ENCODE data around the gene FIG4.
"Not testable (repeated sequence)": the region's sequence is repeated elsewhere in the genome, so short reads cannot be mapped to it uniquely, and the experiment has no call there.

The FIG4 gene

DNA sequence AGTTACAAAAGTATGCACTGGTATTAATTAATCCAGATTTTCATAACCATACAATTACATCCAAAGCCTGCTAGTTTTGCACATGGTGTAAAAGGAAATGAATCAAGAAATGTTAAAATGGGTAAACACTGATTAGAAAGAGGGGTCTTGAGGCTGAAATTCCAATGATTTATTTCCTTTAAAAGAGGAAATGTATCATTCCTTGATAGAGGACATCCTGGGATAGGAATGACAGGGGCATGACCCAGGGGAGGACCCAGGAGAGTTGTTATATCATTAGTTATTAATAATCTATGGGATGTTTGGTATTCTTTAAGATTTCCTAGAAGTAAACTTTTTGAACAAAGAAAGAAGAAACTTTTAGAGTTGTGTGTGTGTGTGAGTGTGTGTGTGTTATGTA lies 18.3 kb upstream of the FIG4 start:
- Histone ChIP-seq H3K9ac (no peak overlapping the region), H3K27ac (no peak overlapping the region), H3K79me2 (no peaks in the 10 kb centered on the region), H3K4me2 (ENCODE audit: low read length) (no peak overlapping the region), H3K4me1 (no peaks in the 10 kb centered on the region), H3K9me3 (ENCODE audit: control insufficient read depth, low read length) (no peaks in the 10 kb centered on the region), H3K36me3 (ENCODE audit: control insufficient read depth, insufficient read depth, low read length) (no peaks in the 10 kb centered on the region), H3K27me3 (ENCODE audit: control insufficient read depth, insufficient read depth, low read length) (no peaks in the 10 kb centered on the region), H3K4me3 (ENCODE audit: low read depth, low read length) (no peak overlapping the region), H2AFZ (no peak overlapping the region)
- TF ChIP-seq, protein P1, sequence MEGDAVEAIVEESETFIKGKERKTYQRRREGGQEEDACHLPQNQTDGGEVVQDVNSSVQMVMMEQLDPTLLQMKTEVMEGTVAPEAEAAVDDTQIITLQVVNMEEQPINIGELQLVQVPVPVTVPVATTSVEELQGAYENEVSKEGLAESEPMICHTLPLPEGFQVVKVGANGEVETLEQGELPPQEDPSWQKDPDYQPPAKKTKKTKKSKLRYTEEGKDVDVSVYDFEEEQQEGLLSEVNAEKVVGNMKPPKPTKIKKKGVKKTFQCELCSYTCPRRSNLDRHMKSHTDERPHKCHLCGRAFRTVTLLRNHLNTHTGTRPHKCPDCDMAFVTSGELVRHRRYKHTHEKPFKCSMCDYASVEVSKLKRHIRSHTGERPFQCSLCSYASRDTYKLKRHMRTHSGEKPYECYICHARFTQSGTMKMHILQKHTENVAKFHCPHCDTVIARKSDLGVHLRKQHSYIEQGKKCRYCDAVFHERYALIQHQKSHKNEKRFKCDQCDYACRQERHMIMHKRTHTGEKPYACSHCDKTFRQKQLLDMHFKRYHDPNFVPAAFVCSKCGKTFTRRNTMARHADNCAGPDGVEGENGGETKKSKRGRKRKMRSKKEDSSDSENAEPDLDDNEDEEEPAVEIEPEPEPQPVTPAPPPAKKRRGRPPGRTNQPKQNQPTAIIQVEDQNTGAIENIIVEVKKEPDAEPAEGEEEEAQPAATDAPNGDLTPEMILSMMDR (IDR thresholded peaks at IDR 0.05), result no peak

- Histone ChIP-seq H3K9me3 (ENCODE audit: control insufficient read depth, low read length) (no peaks in the 10 kb centered on the region), H3K36me3 (ENCODE audit: control insufficient read depth, insufficient read depth, low read length) (no peaks in the 10 kb centered on the region), H3K79me2 (peaks cover 2% of the 10 kb centered on the region), H3K4me2 (ENCODE audit: low read length) (no peak overlapping the region), H3K4me1 (no peaks in the 10 kb centered on the region), H3K27ac (no peak overlapping the region), H2AFZ (no peak overlapping the region), H3K4me3 (ENCODE audit: low read depth, low read length) (no peak overlapping the region), H3K9ac (no peak overlapping the region), H3K27me3 (ENCODE audit: control insufficient read depth, insufficient read depth, low read length) (no peaks in the 10 kb centered on the region)
- TF ChIP-seq, protein P1 (IDR thresholded peaks at IDR 0.05), result no peak
Observed at GRCh38 chr6:109676724-109677123, 14.4 kb upstream of the FIG4 start.

GRCh38 chr6:109678240-109678639 lies 12.9 kb upstream of the FIG4 start:
- no peaks in the 10 kb centered on the region for H3K4me1 ChIP-seq
- H3K4me2 ChIP-seq (ENCODE audit: low read length), result no peak overlapping the region
- no peaks in the 10 kb centered on the region for H3K9me3 ChIP-seq (ENCODE audit: control insufficient read depth, low read length)
- TF ChIP-seq, protein P1 (IDR thresholded peaks at IDR 0.05), result no peak
- no peak overlapping the region for H3K9ac ChIP-seq
- H3K36me3 ChIP-seq (ENCODE audit: control insufficient read depth, insufficient read depth, low read length), result no peaks in the 10 kb centered on the region
- H3K27me3 ChIP-seq (ENCODE audit: control insufficient read depth, insufficient read depth, low read length), result no peaks in the 10 kb centered on the region
- peaks cover 2% of the 10 kb centered on the region for H3K79me2 ChIP-seq
- no peak overlapping the region for H3K4me3 ChIP-seq (ENCODE audit: low read depth, low read length)
- no peak overlapping the region for H2AFZ ChIP-seq
- no peak overlapping the region for H3K27ac ChIP-seq

GRCh38 chr6:109678661-109679505 lies 12.2 kb upstream of the FIG4 start:
- not testable (repeated sequence) for H2AFZ ChIP-seq; H3K4me2 ChIP-seq (ENCODE audit: low read length); H3K9me3 ChIP-seq (ENCODE audit: control insufficient read depth, low read length); H3K36me3 ChIP-seq (ENCODE audit: control insufficient read depth, insufficient read depth, low read length); H3K27me3 ChIP-seq (ENCODE audit: control insufficient read depth, insufficient read depth, low read length); H3K27ac ChIP-seq; H3K9ac ChIP-seq; H3K4me3 ChIP-seq (ENCODE audit: low read depth, low read length); H3K79me2 ChIP-seq; H3K4me1 ChIP-seq

DNA sequence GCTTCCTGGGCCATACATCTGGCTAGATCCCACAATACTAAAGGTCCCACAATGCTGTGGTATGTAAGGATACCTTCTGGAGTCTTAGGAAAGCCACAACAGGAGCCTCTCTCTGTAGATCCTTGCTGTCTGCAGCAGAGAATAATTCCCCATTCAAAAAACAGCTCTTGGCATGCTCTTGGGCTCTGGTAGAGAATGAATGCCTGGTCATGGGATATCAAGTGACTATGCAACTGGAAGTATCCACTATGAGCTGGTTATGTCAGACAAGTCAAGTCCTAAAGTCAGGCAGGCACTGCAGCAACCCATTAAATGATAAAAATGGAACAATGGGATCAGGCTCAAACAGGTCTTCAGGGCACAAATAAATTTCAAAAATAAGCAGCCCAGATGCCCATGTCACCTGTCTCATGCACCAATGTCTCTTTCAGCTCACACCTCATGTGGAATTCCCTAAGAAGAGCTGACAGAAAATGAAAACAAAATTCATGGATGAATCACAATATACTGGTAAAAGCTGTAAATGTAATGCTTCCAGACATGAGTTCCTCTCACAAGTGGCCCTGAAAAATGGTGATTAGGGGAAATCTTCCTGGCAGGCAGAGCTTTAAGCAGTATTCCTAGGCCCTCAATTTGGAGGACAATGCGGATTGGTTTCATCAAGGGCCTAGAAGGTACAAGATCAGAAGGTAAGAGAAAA lies 4.4 kb upstream of the FIG4 start:
- TF ChIP-seq, protein P1 (IDR thresholded peaks at IDR 0.05), result no peak
- H3K27ac ChIP-seq, result no peak overlapping the region
- H3K4me3 ChIP-seq (ENCODE audit: low read depth, low read length), result no peak overlapping the region

More for the DNA sequence above, 4.4 kb upstream of the FIG4 start:
- H3K4me1 ChIP-seq, result no peaks in the 10 kb centered on the region
- H3K9ac ChIP-seq, result no peak overlapping the region
- H3K4me2 ChIP-seq (ENCODE audit: low read length), result no peak overlapping the region
- H3K27me3 ChIP-seq (ENCODE audit: control insufficient read depth, insufficient read depth, low read length), result no peaks in the 10 kb centered on the region
- peaks cover 8% of the 10 kb centered on the region for H3K79me2 ChIP-seq
- no peaks in the 10 kb centered on the region for H3K9me3 ChIP-seq (ENCODE audit: control insufficient read depth, low read length)
- no peaks in the 10 kb centered on the region for H3K36me3 ChIP-seq (ENCODE audit: control insufficient read depth, insufficient read depth, low read length)
- no peak overlapping the region for H2AFZ ChIP-seq
